GM12878 (cell line): ENCODE measurements around the gene COPE.

Experiments
- ATF2 ChIP-seq: IDR thresholded peaks from 2 replicates; pipeline ENCODE4 v1.6.1; 2012; ENCODE audit warnings: low read length, inconsistent platforms
- CBFB ChIP-seq: IDR thresholded peaks from 2 replicates; pipeline ENCODE4 v1.6.1; 2016; ENCODE audit warnings: antibody characterized with exemption, low read depth
- DPF2 ChIP-seq: fragments of 450-650 bp; IDR thresholded peaks from 2 replicates; pipeline ENCODE4 v1.6.1; 2017; ENCODE audit warnings: mild to moderate bottlenecking
- E2F4 ChIP-seq: IDR thresholded peaks from 2 replicates; pipeline ENCODE4 v1.6.1; 2012; ENCODE audit warnings: low read depth, low read length, improper control_type of control experiment
- ETV6 ChIP-seq, 2 experiments: fragments of 450-650 bp in 1 of 2; IDR thresholded peaks in 1 of 2; conservative IDR thresholded peaks in 1 of 2; 2 replicates each; pipeline ENCODE4 v1.6.1; 2014; ENCODE audit warnings: antibody characterized with exemption in 1 of 2, borderline replicate concordance in 1 of 2, low read depth in 1 of 2, mild to moderate bottlenecking in 1 of 2, moderate library complexity in 1 of 2
- EZH2 ChIP-seq: IDR thresholded peaks from 2 replicates; pipeline ENCODE4 v1.6.1; 2012; ENCODE audit warnings: low read depth, mild to moderate bottlenecking, control low read depth, inconsistent platforms, low read length, borderline replicate concordance; ENCODE audit not compliant: control insufficient read depth
- FOXM1 ChIP-seq: IDR thresholded peaks from 2 replicates; pipeline ENCODE4 v1.6.1; 2012; ENCODE audit warnings: low read depth, mild to moderate bottlenecking, inconsistent platforms, low read length, moderate library complexity
- POLR2AphosphoS5 ChIP-seq: IDR thresholded peaks from 2 replicates; pipeline ENCODE4 v1.6.1; 2011; ENCODE audit warnings: mild to moderate bottlenecking, low read length, inconsistent platforms
- TBL1XR1 ChIP-seq: IDR thresholded peaks from 2 replicates; pipeline ENCODE4 v1.6.1; 2012; ENCODE audit warnings: low read depth, low read length, improper control_type of control experiment
- TCF7 ChIP-seq: IDR thresholded peaks from 2 replicates; pipeline ENCODE4 v1.6.1; 2014; ENCODE audit warnings: antibody characterized with exemption, borderline replicate concordance
- YY1 ChIP-seq: IDR thresholded peaks from 2 replicates; pipeline ENCODE4 v1.6.1; 2011; ENCODE audit warnings: low read depth, mild to moderate bottlenecking, low read length

- TF ChIP-seq DPF2, result no peak
- TF ChIP-seq EZH2, result no peak
- TF ChIP-seq TCF7, result no peak
- no peak for TF ChIP-seq POLR2AphosphoS5
- no peak for TF ChIP-seq FOXM1
- no peak for TF ChIP-seq YY1
- no peak for TF ChIP-seq CBFB
- no peak for TF ChIP-seq ETV6 (conservative IDR thresholded peaks at IDR 0.05 in 1 of 2, IDR thresholded peaks at IDR 0.05 in 1 of 2; ENCODE audit: borderline replicate concordance in 1 of 2, low read depth in 1 of 2)
- TF ChIP-seq E2F4, result no peak
- no peak for TF ChIP-seq ATF2
- TF ChIP-seq TBL1XR1, result no peak
Observed at GRCh38 chr19:18908917-18909619, 10.1 kb downstream of the COPE start.
